MCF 10A (cell line): ENCODE measurements around the gene UNKL. TPM values are rescaled to one million over a fixed set of nuclear protein-coding genes. Genes with fewer than 3 reads are reported as not detected.

ENCODE experiments used
- BruUV-seq: library from RNA; stranded (reverse); fragments of 400-500 nt; replicated peaks from 2 replicates; lab custom pipeline; 2021; lab: Mats Ljungman, UMichigan
- CTCF ChIA-PET: fragments of 300-600 bp; sonication (Branson Sonifier 250); formaldehyde crosslinking; extraction: SDS; loops from one replicate; lab custom pipeline; 2021; ENCODE audit warnings: antibody characterized with exemption, inconsistent platforms; lab: Yijun Ruan, JAX
- POLR2A ChIA-PET: fragments of 300-600, 350-650 bp; sonication (Branson Sonifier 250); formaldehyde crosslinking; extraction: SDS; loops from one replicate; lab custom pipeline; 2020; ENCODE audit warnings: antibody characterized with exemption, inconsistent platforms; lab: Yijun Ruan, JAX
- DNase-seq: peaks from one replicate; pipeline ENCODE4 v3.0.0-alpha.2; 2018; ENCODE audit not compliant: unreplicated experiment
- H3K27ac Mint-ChIP-seq: one replicate; pipeline ENCODE4 v1.8.0; 2022; ENCODE audit warnings: mild to moderate bottlenecking, low read depth, mixed read lengths; ENCODE audit not compliant: unreplicated experiment
- H3K27me3 Mint-ChIP-seq: one replicate; pipeline ENCODE4 v1.8.0; 2022; ENCODE audit warnings: mixed read lengths; ENCODE audit not compliant: insufficient read depth, unreplicated experiment
- H3K36me3 Mint-ChIP-seq: one replicate; pipeline ENCODE4 v1.8.0; 2022; ENCODE audit warnings: mild to moderate bottlenecking, moderate library complexity, mixed read lengths; ENCODE audit not compliant: insufficient read depth, unreplicated experiment
- H3K4me1 Mint-ChIP-seq: one replicate; pipeline ENCODE4 v1.8.0; 2022; ENCODE audit warnings: mixed read lengths; ENCODE audit not compliant: insufficient read depth, unreplicated experiment
- H3K4me3 Mint-ChIP-seq: one replicate; pipeline ENCODE4 v1.8.0; 2022; ENCODE audit warnings: mild to moderate bottlenecking, moderate library complexity, mixed read lengths; ENCODE audit not compliant: unreplicated experiment
- H3K9me3 Mint-ChIP-seq: one replicate; pipeline ENCODE4 v1.8.0; 2022; ENCODE audit warnings: mixed read lengths; ENCODE audit not compliant: unreplicated experiment
- intact Hi-C: fragments of 100-400 bp; cut with micrococcal nuclease; formaldehyde crosslinking; loops from 2 replicates; pipeline ENCODE4 v1.14.1; 2022
- total RNA-seq: library from RNA; stranded (reverse); gene quantifications from 2 replicates; pipeline ENCODE4 v1.2.3, GENCODE V29; 2022
- TF ChIP-seq, protein P1 (sequence below): fragments of 200-600 bp; IDR thresholded peaks from one replicate; pipeline ENCODE4 v1.8.0; 2022; ENCODE audit warnings: antibody characterized with exemption, mild to moderate bottlenecking; ENCODE audit not compliant: unreplicated experiment

UNKL gene
- total RNA-seq, 1 experiment from 2014 or later: 12.3 TPM

DNA sequence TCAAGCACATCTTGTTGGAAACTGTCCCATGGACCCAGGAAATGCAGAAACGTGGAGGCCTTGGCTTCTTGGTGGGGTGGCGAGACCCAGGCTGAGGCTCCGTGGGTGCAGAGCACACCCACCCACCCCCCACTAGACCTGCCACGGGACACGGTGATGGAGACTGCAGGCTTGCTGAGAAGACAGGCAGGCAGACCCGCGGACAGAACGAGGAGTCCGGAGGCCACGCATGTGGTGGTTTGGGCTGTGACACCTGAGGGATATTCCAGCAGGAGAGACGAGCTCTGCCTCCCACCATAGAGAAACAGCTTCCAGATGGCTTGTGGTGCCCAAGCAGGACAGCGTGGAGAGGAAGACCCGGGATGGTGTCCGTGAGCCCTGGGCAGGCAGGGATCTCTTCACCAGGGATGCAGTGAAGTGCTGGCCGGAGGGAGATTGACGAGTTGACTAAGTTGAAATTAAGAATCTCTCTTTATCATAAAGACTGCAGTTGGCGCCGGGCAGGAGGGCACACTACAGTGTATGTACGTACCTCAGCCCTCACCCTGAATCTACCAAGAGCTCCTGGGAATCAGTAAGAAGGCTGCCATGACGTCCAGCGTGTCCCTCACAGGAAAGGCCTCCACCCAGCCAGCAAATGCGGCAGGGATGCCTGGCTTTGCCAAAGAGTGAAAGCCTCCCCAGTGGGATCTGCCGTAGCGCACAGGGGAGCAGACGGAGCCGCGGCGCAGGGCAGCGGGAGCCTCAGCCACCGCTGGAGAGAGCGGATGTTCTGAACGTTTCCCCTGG is 96.8 kb downstream of the UNKL start:
- TF ChIP-seq, protein P1, sequence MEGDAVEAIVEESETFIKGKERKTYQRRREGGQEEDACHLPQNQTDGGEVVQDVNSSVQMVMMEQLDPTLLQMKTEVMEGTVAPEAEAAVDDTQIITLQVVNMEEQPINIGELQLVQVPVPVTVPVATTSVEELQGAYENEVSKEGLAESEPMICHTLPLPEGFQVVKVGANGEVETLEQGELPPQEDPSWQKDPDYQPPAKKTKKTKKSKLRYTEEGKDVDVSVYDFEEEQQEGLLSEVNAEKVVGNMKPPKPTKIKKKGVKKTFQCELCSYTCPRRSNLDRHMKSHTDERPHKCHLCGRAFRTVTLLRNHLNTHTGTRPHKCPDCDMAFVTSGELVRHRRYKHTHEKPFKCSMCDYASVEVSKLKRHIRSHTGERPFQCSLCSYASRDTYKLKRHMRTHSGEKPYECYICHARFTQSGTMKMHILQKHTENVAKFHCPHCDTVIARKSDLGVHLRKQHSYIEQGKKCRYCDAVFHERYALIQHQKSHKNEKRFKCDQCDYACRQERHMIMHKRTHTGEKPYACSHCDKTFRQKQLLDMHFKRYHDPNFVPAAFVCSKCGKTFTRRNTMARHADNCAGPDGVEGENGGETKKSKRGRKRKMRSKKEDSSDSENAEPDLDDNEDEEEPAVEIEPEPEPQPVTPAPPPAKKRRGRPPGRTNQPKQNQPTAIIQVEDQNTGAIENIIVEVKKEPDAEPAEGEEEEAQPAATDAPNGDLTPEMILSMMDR: no peak
- no peak for DNase-seq
- no TSS peak for BruUV-seq
- H3K27me3 Mint-ChIP-seq: no peaks in the 10 kb centered on the region
- no peaks in the 10 kb centered on the region for H3K9me3 Mint-ChIP-seq
- ChIA-PET POLR2A (interaction anchor here (1.5 kb wide), 1 partner anchor 26 kb away, joined by 3 read pairs; no protein-coding TSS in a partner anchor), CTCF (no interaction called here)
- H3K4me3 Mint-ChIP-seq: no peak overlapping the region
- intact Hi-C loops: no loop called here
- peaks cover 84% of the 10 kb centered on the region for H3K36me3 Mint-ChIP-seq
- H3K27ac Mint-ChIP-seq: no peak overlapping the region
- no peaks in the 10 kb centered on the region for H3K4me1 Mint-ChIP-seq

- H3K4me3 Mint-ChIP-seq: no peak overlapping the region
- TF ChIP-seq, protein P1: no peak
- H3K27ac Mint-ChIP-seq: no peak overlapping the region
- ChIA-PET POLR2A (interaction anchor here (0.5 to 0.7 kb wide), 2 partner anchors 279 to 531 kb away, joined by 3 to 5 read pairs; no protein-coding TSS in a partner anchor), CTCF (interaction anchor here (0.6 kb wide), 2 partner anchors 14 to 662 kb away, joined by 3 to 4 read pairs; no protein-coding TSS in a partner anchor)
- DNase-seq: no peak
- intact Hi-C loops: no loop called here
- H3K27me3 Mint-ChIP-seq: no peaks in the 10 kb centered on the region
- BruUV-seq: no TSS peak
- H3K9me3 Mint-ChIP-seq: no peaks in the 10 kb centered on the region
- peaks cover 3% of the 10 kb centered on the region for H3K4me1 Mint-ChIP-seq
- peaks cover 68% of the 10 kb centered on the region for H3K36me3 Mint-ChIP-seq
Observed at GRCh38 chr16:1316033-1316405, 98.5 kb downstream of the UNKL start.

- no peak for DNase-seq
- ChIA-PET POLR2A (interaction anchor here (0.5 to 0.7 kb wide), 2 partner anchors 278 to 530 kb away, joined by 3 to 5 read pairs; no protein-coding TSS in a partner anchor), CTCF (interaction anchor here (0.6 kb wide), 2 partner anchors 15 to 21 kb away, joined by 3 read pairs; no protein-coding TSS in a partner anchor)
- H3K4me1 Mint-ChIP-seq: peaks cover 9% of the 10 kb centered on the region
- H3K27ac Mint-ChIP-seq: no peak overlapping the region
- intact Hi-C loops: no loop called here
- no peaks in the 10 kb centered on the region for H3K27me3 Mint-ChIP-seq
- TF ChIP-seq, protein P1: no peak
- peaks cover 63% of the 10 kb centered on the region for H3K36me3 Mint-ChIP-seq
- no TSS peak for BruUV-seq
- H3K9me3 Mint-ChIP-seq: no peaks in the 10 kb centered on the region
- H3K4me3 Mint-ChIP-seq: no peak overlapping the region
Observed at GRCh38 chr16:1315081-1316032, 99.1 kb downstream of the UNKL start.
